Rectal smooth muscle tissue (tissue), 1 donor: ENCODE measurements around the gene OPN1MW3.
"Not testable (repeated sequence)": the region's sequence is repeated elsewhere in the genome, so short reads cannot be mapped to it uniquely, and the experiment has no call there.

Experiments
- H3K27ac ChIP-seq: one replicate; pipeline ENCODE4 v1.7.0; 2013; ENCODE audit warnings: low read depth, low read length, inconsistent platforms
- H3K27me3 ChIP-seq: one replicate; pipeline ENCODE4 v1.7.0; 2013; ENCODE audit warnings: low read length; ENCODE audit not compliant: control insufficient read depth, insufficient read depth
- H3K36me3 ChIP-seq: one replicate; pipeline ENCODE4 v1.7.0; 2013; ENCODE audit warnings: low read length; ENCODE audit not compliant: control insufficient read depth, insufficient read depth
- H3K4me1 ChIP-seq: one replicate; pipeline ENCODE4 v1.7.0; 2013; ENCODE audit warnings: low read length; ENCODE audit not compliant: control insufficient read depth, insufficient read depth
- H3K4me3 ChIP-seq: one replicate; pipeline ENCODE4 v1.7.0; 2013; ENCODE audit warnings: low read length
- H3K9ac ChIP-seq: one replicate; pipeline ENCODE4 v1.7.0; 2013; ENCODE audit warnings: low read length

OPN1MW3 gene

GRCh38 chrX:154248076-154248475 lies 9.3 kb upstream of the OPN1MW3 start:
- not testable (repeated sequence) for H3K27me3 ChIP-seq, H3K36me3 ChIP-seq, H3K9ac ChIP-seq, H3K4me3 ChIP-seq, H3K4me1 ChIP-seq, H3K27ac ChIP-seq

- H3K36me3 ChIP-seq, H3K27ac ChIP-seq, H3K27me3 ChIP-seq, H3K4me3 ChIP-seq, H3K9ac ChIP-seq, H3K4me1 ChIP-seq: not testable (repeated sequence)
These were observed 1.3 kb downstream of the OPN1MW3 start for GRCh38 chrX:154258711-154259110.

GRCh38 chrX:154263072-154263471 lies 5.7 kb downstream of the OPN1MW3 start:
- H3K9ac ChIP-seq, H3K27me3 ChIP-seq, H3K4me3 ChIP-seq, H3K27ac ChIP-seq, H3K4me1 ChIP-seq, H3K36me3 ChIP-seq: not testable (repeated sequence)

- not testable (repeated sequence) for H3K27ac ChIP-seq, H3K9ac ChIP-seq, H3K27me3 ChIP-seq, H3K4me3 ChIP-seq, H3K36me3 ChIP-seq, H3K4me1 ChIP-seq
These were observed 11.9 kb downstream of the OPN1MW3 start for GRCh38 chrX:154269245-154269644.

GRCh38 chrX:154284489-154285338 lies 27.3 kb downstream of the OPN1MW3 start:
- H3K9ac ChIP-seq, H3K4me1 ChIP-seq, H3K27ac ChIP-seq, H3K4me3 ChIP-seq, H3K27me3 ChIP-seq, H3K36me3 ChIP-seq: not testable (repeated sequence)

- not testable (repeated sequence) for H3K4me1 ChIP-seq, H3K27ac ChIP-seq, H3K27me3 ChIP-seq, H3K4me3 ChIP-seq, H3K9ac ChIP-seq, H3K36me3 ChIP-seq
These were observed 29.0 kb downstream of the OPN1MW3 start for GRCh38 chrX:154286406-154286805.

GRCh38 chrX:154294791-154295574 lies 37.6 kb downstream of the OPN1MW3 start, which contains the start of gene TEX28:
Gene TEX28 (minus strand): TSS chrX:154295124. CDS start chrX:154292117, 3,007 bp downstream.
- Histone ChIP-seq H3K4me1 (no peaks in the 10 kb centered on the region), H3K27ac (no peak within 1 kb of the TSS), H3K36me3 (no peaks in the 10 kb centered on the region), H3K4me3 (no peak within 1 kb of the TSS), H3K27me3 (no peaks in the 10 kb centered on the region), H3K9ac (no peak within 1 kb of the TSS)

GRCh38 chrX:154295664-154296310 lies 38.4 kb downstream of the OPN1MW3 start, which contains the start of gene TKTL1:
Gene TKTL1 (plus strand): TSS chrX:154295795. CDS start chrX:154295860, 65 bp downstream.
- H3K27me3 ChIP-seq, result no peaks in the 10 kb centered on the region
- no peak within 1 kb of the TSS for H3K27ac ChIP-seq
- H3K4me3 ChIP-seq, result no peak within 1 kb of the TSS
- no peak within 1 kb of the TSS for H3K9ac ChIP-seq
- no peaks in the 10 kb centered on the region for H3K36me3 ChIP-seq
- no peaks in the 10 kb centered on the region for H3K4me1 ChIP-seq

GRCh38 chrX:154296731-154297130 lies 39.3 kb downstream of the OPN1MW3 start:
- H3K4me3 ChIP-seq, result no peak overlapping the region
- H3K4me1 ChIP-seq, result no peaks in the 10 kb centered on the region
- H3K27me3 ChIP-seq, result no peaks in the 10 kb centered on the region
- H3K27ac ChIP-seq, result no peak overlapping the region
- no peaks in the 10 kb centered on the region for H3K36me3 ChIP-seq
- H3K9ac ChIP-seq, result no peak overlapping the region

GRCh38 chrX:154298312-154298711 lies 40.9 kb downstream of the OPN1MW3 start:
- Histone ChIP-seq H3K4me3 (no peak overlapping the region), H3K4me1 (no peaks in the 10 kb centered on the region), H3K36me3 (no peaks in the 10 kb centered on the region), H3K27me3 (no peaks in the 10 kb centered on the region), H3K27ac (no peak overlapping the region), H3K9ac (no peak overlapping the region)

GRCh38 chrX:154300816-154301215 lies 43.4 kb downstream of the OPN1MW3 start:
- H3K4me3 ChIP-seq, result no peak overlapping the region
- no peaks in the 10 kb centered on the region for H3K36me3 ChIP-seq
- no peak overlapping the region for H3K9ac ChIP-seq
- no peaks in the 10 kb centered on the region for H3K4me1 ChIP-seq
- H3K27ac ChIP-seq, result no peak overlapping the region
- no peaks in the 10 kb centered on the region for H3K27me3 ChIP-seq

- not testable (repeated sequence) for H3K27me3 ChIP-seq, H3K36me3 ChIP-seq, H3K9ac ChIP-seq, H3K4me3 ChIP-seq, H3K4me1 ChIP-seq, H3K27ac ChIP-seq
These were observed 45.6 kb downstream of the OPN1MW3 start for GRCh38 chrX:154302998-154303397.
